Globus pallidus (tissue), 1 donor: ENCODE results near the gene CDC45.

Experiments used
- DNase-seq: peaks from one replicate; pipeline ENCODE4 v3.0.0-alpha.2; 2015; ENCODE audit warnings: low spot score

Gene CDC45

DNA sequence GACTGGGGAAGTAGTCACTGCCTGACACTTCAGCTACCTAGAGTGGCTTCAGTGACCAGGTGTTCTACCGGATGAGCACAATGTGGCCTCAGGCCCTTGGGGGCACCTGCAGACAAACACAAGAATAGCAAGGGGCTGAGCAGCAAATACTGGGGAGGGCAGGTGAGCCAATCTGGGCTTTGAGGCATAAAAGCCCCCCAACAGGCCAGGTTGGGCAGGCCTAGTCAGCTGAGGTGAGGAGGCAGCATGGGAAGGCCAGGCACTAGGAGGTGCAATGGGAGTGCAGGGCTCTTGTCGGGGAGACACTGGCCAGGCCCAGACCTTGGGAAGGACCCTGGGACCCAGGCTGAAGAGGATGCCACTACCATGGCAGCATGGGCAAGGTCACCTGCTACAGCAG, 9.7 kb upstream of the CDC45 start:
- DNase-seq = no peak

GRCh38 chr22:19471572-19471971, 8.1 kb upstream of the CDC45 start:
- DNase-seq = no peak

- no peak for DNase-seq
Measured at GRCh38 chr22:19472233-19472632, 7.5 kb upstream of the CDC45 start.

GRCh38 chr22:19473578-19473977, 6.1 kb upstream of the CDC45 start:
- no peak for DNase-seq

GRCh38 chr22:19476023-19476422, 3.7 kb upstream of the CDC45 start:
- DNase-seq = no peak

DNA sequence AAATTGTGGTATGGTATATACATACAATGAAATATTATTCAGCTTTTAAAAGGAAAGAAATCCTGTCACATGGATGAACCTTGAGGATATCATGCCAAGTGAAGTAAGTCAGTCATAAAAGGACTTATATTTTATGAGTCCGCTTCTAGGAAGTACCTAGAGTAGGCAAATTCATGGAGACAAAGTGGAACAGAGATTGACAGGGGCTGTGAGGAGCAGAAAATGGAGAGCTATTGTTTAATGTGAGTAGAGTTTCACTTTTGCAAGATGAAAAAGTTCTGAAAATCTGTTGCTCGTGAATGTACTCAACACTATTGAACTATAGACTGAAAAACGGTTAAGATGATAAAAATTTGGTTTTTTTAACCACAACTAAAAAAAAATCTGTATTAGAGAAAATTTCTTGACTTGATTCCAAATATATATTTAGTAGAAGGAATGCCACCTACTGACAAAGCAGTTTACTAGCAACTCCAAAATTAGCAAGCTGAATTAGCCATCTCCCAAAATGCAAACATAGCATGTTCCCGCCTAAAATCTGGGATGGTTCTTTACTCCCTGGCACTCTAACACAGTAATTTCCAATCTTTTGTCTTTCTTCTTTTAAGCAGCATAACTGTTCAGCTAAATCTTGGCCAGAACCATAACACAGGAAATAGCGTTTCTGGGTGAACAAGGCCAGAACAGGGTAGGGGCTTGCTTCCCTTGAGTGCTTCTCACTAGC, 2.2 kb upstream of the CDC45 start:
- no peak for DNase-seq

DNA sequence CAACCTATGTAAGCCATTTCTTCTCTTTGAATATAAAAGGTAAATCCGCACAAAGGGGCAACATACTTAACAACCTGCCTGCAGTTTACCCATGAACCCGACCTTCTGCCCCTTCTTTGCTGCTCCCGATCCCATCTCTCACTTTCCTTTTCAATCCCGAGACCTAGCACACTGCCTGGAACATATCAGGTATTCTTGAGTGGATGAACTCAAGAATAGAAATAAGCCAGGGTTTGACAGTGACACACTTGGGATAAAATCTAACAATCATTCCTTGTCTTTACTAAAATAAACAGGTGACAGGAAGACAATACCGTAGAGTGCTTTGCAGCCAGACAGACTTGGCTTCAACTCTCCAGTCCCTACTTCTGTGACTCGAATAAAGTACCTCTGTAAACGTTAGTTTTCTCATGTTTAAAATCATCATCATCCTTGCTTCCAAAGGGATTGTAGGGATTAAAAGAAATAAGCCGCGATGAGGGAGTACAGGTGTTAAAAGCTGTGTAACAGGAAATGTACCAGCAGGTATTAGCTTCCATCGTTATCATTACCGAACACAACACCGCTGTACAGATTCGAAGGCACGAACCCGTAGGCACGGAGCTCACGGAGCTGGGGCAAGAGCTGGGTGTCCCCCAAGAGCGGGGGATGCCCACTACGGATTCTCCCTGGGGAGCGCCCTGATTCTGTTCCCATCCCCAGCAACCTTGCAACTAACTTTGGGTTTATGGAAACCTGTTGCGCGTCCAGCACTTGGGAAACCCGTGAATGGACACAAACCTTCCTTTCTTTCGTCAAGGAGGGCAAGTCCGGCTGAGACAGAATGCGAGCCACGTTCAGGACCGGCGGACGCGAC, 1.4 kb upstream of the CDC45 start:
- DNase-seq = no peak

- DNase-seq = peak; percentile 79
Measured at GRCh38 chr22:19478901-19479354, 792 bp upstream of the CDC45 start, which contains the start of gene UFD1. Gene UFD1 (minus strand): TSS chr22:19479193. CDS start chr22:19479085, 108 bp downstream.

GRCh38 chr22:19480173-19480568, 451 bp downstream of the CDC45 start:
- DNase-seq = no peak

GRCh38 chr22:19480789-19481188, 1.1 kb downstream of the CDC45 start:
- DNase-seq = no peak

DNA sequence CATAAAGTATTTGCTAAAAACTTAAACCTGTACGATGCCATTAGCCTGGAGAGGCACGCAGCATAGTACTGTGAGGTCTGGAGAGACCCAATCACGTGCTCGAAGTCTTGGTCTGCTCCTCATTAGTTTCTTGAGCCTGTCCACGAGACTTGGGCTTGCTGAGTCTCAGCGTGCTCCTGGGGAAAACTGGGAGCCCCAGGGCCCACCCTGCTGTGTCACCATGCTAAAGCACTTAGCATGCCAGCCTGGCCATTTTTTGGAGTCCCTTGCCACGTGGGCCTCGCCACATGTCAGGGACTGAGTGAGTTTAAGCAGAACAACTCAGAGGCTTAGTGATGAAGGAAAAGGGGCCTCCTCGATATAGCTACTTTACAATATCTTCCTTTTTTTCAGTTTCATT, 2.6 kb downstream of the CDC45 start:
- no peak for DNase-seq

DNA sequence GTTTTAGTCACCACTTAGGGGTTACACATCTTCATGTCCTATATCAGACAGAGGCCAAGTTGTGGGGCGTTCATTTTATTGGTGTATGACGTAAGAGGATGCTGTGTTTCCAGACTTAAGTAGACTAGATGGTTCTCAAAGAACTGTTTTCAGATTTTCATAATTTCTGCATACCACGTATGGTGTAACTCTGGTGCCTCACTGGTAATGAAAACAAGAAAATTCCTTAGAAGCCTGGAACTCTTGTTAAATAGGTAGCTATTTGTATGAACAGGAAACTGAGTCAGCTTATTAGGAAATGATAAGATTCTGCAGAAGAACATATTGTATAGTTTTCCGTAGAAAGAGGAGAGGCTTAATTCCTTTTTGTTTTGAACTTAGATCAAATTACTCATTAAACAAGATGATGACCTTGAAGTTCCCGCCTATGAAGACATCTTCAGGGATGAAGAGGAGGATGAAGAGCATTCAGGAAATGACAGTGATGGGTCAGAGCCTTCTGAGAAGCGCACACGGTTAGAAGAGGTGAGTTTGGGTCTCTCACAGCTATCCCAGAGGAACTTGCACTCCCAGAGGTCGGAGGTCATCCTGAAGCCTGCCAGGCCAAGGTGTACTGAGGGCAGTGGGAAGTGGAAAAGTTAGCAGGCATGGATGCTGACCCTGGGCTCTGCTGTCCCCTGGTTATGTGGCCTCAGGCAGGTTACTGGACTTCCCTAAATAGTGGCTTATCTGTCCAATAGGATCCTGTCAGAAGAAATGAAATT, 3.9 kb downstream of the CDC45 start:
- no peak for DNase-seq

DNA sequence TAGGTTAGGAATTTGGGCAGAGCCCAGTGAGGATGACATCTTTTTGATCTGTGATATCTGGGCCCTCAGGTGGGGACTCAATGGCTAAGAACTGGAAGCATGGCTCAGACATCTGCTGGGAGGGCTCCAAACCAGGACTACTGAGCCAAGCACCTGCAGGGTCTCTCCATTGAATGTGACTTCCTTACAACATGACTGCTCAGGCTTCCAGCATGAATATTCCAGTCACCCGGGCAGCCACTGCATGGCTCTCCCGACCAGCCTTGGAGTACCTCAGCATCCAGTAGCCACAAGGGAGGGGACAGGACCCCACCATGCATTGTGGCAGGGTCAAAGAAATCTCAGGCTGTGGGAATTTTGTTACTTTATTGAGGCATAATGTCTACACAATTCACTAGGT, 8.6 kb downstream of the CDC45 start:
- DNase-seq = no peak

GRCh38 chr22:19488884-19489843, 9.4 kb downstream of the CDC45 start:
- no peak for DNase-seq

- no peak for DNase-seq
Measured at GRCh38 chr22:19490628-19491230, 11.0 kb downstream of the CDC45 start.

- no peak for DNase-seq
Measured at GRCh38 chr22:19492504-19493174, 12.9 kb downstream of the CDC45 start.

- no peak for DNase-seq
Measured at GRCh38 chr22:19494001-19494560, 14.4 kb downstream of the CDC45 start.

GRCh38 chr22:19494676-19495173, 15.0 kb downstream of the CDC45 start:
- DNase-seq = no peak

- no peak for DNase-seq
Measured at GRCh38 chr22:19495562-19496323, 16.0 kb downstream of the CDC45 start.
